ENCODE data around the gene EPHA3. TPM values are rescaled to one million over a fixed set of nuclear protein-coding genes. Genes with fewer than 3 reads are reported as not detected.

The EPHA3 gene
- total and polyA plus RNA-seq, 2 experiments from 2014 or later, result 3.0 to 15.1 TPM

GRCh38 chr3:89488800-89489580, 381.6 kb downstream of the EPHA3 start:
- no peaks in the 10 kb centered on the region for H3K9me3 ChIP-seq (ENCODE audit: low read depth)
- no peaks in the 10 kb centered on the region for H3K27me3 ChIP-seq
- no peaks in the 10 kb centered on the region for H4K20me1 ChIP-seq (ENCODE audit: insufficient read depth, poor library complexity, severe bottlenecking)
- H3K36me3 ChIP-seq (replicated peaks; ENCODE audit: insufficient read depth, low read depth), result no peaks in the 10 kb centered on the region
- TF ChIP-seq EZH2phosphoT487 (IDR thresholded peaks at IDR 0.05; ENCODE audit: low read depth, severe bottlenecking, unreplicated experiment) (no peak), EZH2 (IDR thresholded peaks at IDR 0.05; ENCODE audit: borderline replicate concordance) (no peak), CTCF (IDR thresholded peaks at IDR 0.05; ENCODE audit: poor library complexity) (no peak)
- no peak overlapping the region for H3K4me2 ChIP-seq
- H3K4me1 ChIP-seq (ENCODE audit: insufficient read depth), result peaks cover 3% of the 10 kb centered on the region
- no peak overlapping the region for H3K27ac ChIP-seq
- no peak overlapping the region for H2AFZ ChIP-seq
- no peak overlapping the region for H3K4me3 ChIP-seq
- no peak for DNase-seq (ENCODE audit: low spot score)
- H3K79me2 ChIP-seq, result no peaks in the 10 kb centered on the region
- WGBS (ENCODE audit: low lambda C conversion rate, missing lambda C conversion rate), result 81% methylated on average over 4 of the region's 4 CpGs
- H3K9me2 ChIP-seq (replicated peaks; ENCODE audit: insufficient read depth), result no peaks in the 10 kb centered on the region

- Histone ChIP-seq H3K4me3 (no peak overlapping the region), H3K27ac (no peak overlapping the region), H3K36me3 (replicated peaks; ENCODE audit: insufficient read depth, low read depth) (no peaks in the 10 kb centered on the region), H2AFZ (no peak overlapping the region), H3K4me2 (no peak overlapping the region), H3K9me3 (ENCODE audit: low read depth) (no peaks in the 10 kb centered on the region), H3K4me1 (ENCODE audit: insufficient read depth) (peaks cover 4% of the 10 kb centered on the region), H3K27me3 (no peaks in the 10 kb centered on the region), H4K20me1 (ENCODE audit: insufficient read depth, poor library complexity, severe bottlenecking) (no peaks in the 10 kb centered on the region), H3K79me2 (no peaks in the 10 kb centered on the region), H3K9me2 (replicated peaks; ENCODE audit: insufficient read depth) (no peaks in the 10 kb centered on the region)
- no peak for DNase-seq (ENCODE audit: low spot score)
- TF ChIP-seq CTCF (IDR thresholded peaks at IDR 0.05; ENCODE audit: poor library complexity) (no peak), EZH2phosphoT487 (IDR thresholded peaks at IDR 0.05; ENCODE audit: low read depth, severe bottlenecking, unreplicated experiment) (no peak), EZH2 (IDR thresholded peaks at IDR 0.05; ENCODE audit: borderline replicate concordance) (no peak)
- 94% methylated on average over 4 of the region's 4 CpGs for WGBS (ENCODE audit: low lambda C conversion rate, missing lambda C conversion rate)
Measured at GRCh38 chr3:89490129-89490528, 382.7 kb downstream of the EPHA3 start.

- Histone ChIP-seq H3K79me2 (no peaks in the 10 kb centered on the region), H3K27me3 (no peaks in the 10 kb centered on the region), H3K4me3 (no peak overlapping the region), H3K4me1 (ENCODE audit: insufficient read depth) (peaks cover 4% of the 10 kb centered on the region), H3K9me2 (replicated peaks; ENCODE audit: insufficient read depth) (no peaks in the 10 kb centered on the region), H3K4me2 (no peak overlapping the region), H3K27ac (no peak overlapping the region), H4K20me1 (ENCODE audit: insufficient read depth, poor library complexity, severe bottlenecking) (no peaks in the 10 kb centered on the region), H3K36me3 (replicated peaks; ENCODE audit: insufficient read depth, low read depth) (no peaks in the 10 kb centered on the region), H2AFZ (no peak overlapping the region), H3K9me3 (ENCODE audit: low read depth) (no peaks in the 10 kb centered on the region)
- 77% methylated on average over 4 of the region's 4 CpGs for WGBS (ENCODE audit: low lambda C conversion rate, missing lambda C conversion rate)
- DNase-seq (ENCODE audit: low spot score), result no peak
- TF ChIP-seq EZH2 (IDR thresholded peaks at IDR 0.05; ENCODE audit: borderline replicate concordance) (no peak), EZH2phosphoT487 (IDR thresholded peaks at IDR 0.05; ENCODE audit: low read depth, severe bottlenecking, unreplicated experiment) (no peak), CTCF (IDR thresholded peaks at IDR 0.05; ENCODE audit: poor library complexity) (no peak)
Measured at GRCh38 chr3:89494734-89495133, 387.3 kb downstream of the EPHA3 start.
